HTR-8/SVneo (cell line): ENCODE results near the gene B4GALT4.
"Not testable (repeated sequence)": the region's sequence is repeated elsewhere in the genome, so short reads cannot be mapped to it uniquely, and the experiment has no call there.

Experiments
- DNase-seq: peaks from one replicate; pipeline ENCODE4 v3.0.0; 2011; ENCODE audit warnings: low spot score, mixed read lengths; ENCODE audit not compliant: insufficient read length
- FAIRE-seq: peaks from 2 replicates; lab custom pipeline; 2011; peaks lifted over from hg19 to GRCh38; lab: Jason Lieb, UNC

B4GALT4 gene

GRCh38 chr3:119240591-119241434 is at the start of gene B4GALT4:
Gene B4GALT4, minus strand, starts transcription at chr3:119240878. Its CDS starts 10,779 bp downstream, at chr3:119230099.
- peak; percentile 58 for FAIRE-seq
- DNase-seq: peak; percentile 80

GRCh38 chr3:119289404-119289770 is 48.7 kb upstream of the B4GALT4 start:
- no peak for FAIRE-seq
- DNase-seq: no peak

- no peak for DNase-seq
- FAIRE-seq: no peak
Observed at GRCh38 chr3:119288669-119289403, 48.2 kb upstream of the B4GALT4 start.

GRCh38 chr3:119279584-119280243 is 39.0 kb upstream of the B4GALT4 start:
- FAIRE-seq (no peak), DNase-seq (no peak)

GRCh38 chr3:119279101-119279554 is 38.5 kb upstream of the B4GALT4 start:
- no peak for DNase-seq

GRCh38 chr3:119276680-119277079 is 36.0 kb upstream of the B4GALT4 start:
- DNase-seq (no peak), FAIRE-seq (no peak)

More at GRCh38 chr3:119279101-119279554, 38.5 kb upstream of the B4GALT4 start:
- FAIRE-seq: no peak

GRCh38 chr3:119270212-119270611 is 29.5 kb upstream of the B4GALT4 start:
- DNase-seq, FAIRE-seq: not testable (repeated sequence)

- no peak for DNase-seq
- no peak for FAIRE-seq
Observed at GRCh38 chr3:119261055-119261454, 20.4 kb upstream of the B4GALT4 start.

- DNase-seq: no peak
- no peak for FAIRE-seq
Observed at GRCh38 chr3:119259821-119260220, 19.1 kb upstream of the B4GALT4 start.

- FAIRE-seq (no peak), DNase-seq (no peak)
Observed at GRCh38 chr3:119258915-119259314, 18.2 kb upstream of the B4GALT4 start.

GRCh38 chr3:119257654-119258410 is 17.2 kb upstream of the B4GALT4 start:
- no peak for DNase-seq
- no peak for FAIRE-seq

- DNase-seq (no peak), FAIRE-seq (no peak)
Observed at GRCh38 chr3:119257111-119257510, 16.4 kb upstream of the B4GALT4 start.

- DNase-seq (no peak), FAIRE-seq (no peak)
Observed at GRCh38 chr3:119255214-119255613, 14.5 kb upstream of the B4GALT4 start.

- FAIRE-seq: no peak
- no peak for DNase-seq
Observed at GRCh38 chr3:119245778-119246177, 5.1 kb upstream of the B4GALT4 start.

GRCh38 chr3:119243712-119244111 is 3.0 kb upstream of the B4GALT4 start:
- no peak for FAIRE-seq
- no peak for DNase-seq

GRCh38 chr3:119243058-119243529 is 2.4 kb upstream of the B4GALT4 start:
- not testable (repeated sequence) for DNase-seq, FAIRE-seq

GRCh38 chr3:119242387-119243057 is 1.8 kb upstream of the B4GALT4 start:
- FAIRE-seq, DNase-seq: not testable (repeated sequence)

GRCh38 chr3:119240101-119240590 is 532 bp downstream of the B4GALT4 start:
- DNase-seq: peak; percentile 17
- FAIRE-seq: no peak

GRCh38 chr3:119239206-119239820 is 1.4 kb downstream of the B4GALT4 start:
- FAIRE-seq: no peak

More at GRCh38 chr3:119239206-119239820, 1.4 kb downstream of the B4GALT4 start:
- no peak for DNase-seq
